ENCODE results near the gene PITRM1. TPM values are rescaled to one million over a fixed set of nuclear protein-coding genes. Genes with fewer than 3 reads are reported as not detected.
"Not testable (repeated sequence)": the region's sequence is repeated elsewhere in the genome, so short reads cannot be mapped to it uniquely, and the experiment has no call there.

Gene PITRM1
- total RNA-seq, 1 donor from 2014 or later, result 84.9 TPM

GRCh38 chr10:3180355-3181025, 7.9 kb upstream of the PITRM1 start:
- Mint-ChIP-seq H3K4me3 (ENCODE audit: unreplicated experiment) (no peak overlapping the region), H3K27ac (ENCODE audit: unreplicated experiment) (no peak overlapping the region), H3K4me1 (ENCODE audit: low read depth) (no peaks in the 10 kb centered on the region), H3K9me3 (ENCODE audit: low read depth) (no peaks in the 10 kb centered on the region), H3K27me3 (ENCODE audit: low read depth) (peaks cover 2% of the 10 kb centered on the region), H3K36me3 (ENCODE audit: low read depth) (no peaks in the 10 kb centered on the region)
- TF ChIP-seq CTCF (IDR thresholded peaks at IDR 0.05), result no peak
- DNase-seq (ENCODE audit: low spot score), result no peak

GRCh38 chr10:3179174-3179573, 6.6 kb upstream of the PITRM1 start:
- no peak overlapping the region for H3K27ac Mint-ChIP-seq (ENCODE audit: unreplicated experiment)
- H3K4me3 Mint-ChIP-seq (ENCODE audit: unreplicated experiment), result no peak overlapping the region
- H3K36me3 Mint-ChIP-seq (ENCODE audit: low read depth), result no peaks in the 10 kb centered on the region

GRCh38 chr10:3178042-3178441, 5.5 kb upstream of the PITRM1 start:
- no peaks in the 10 kb centered on the region for H3K9me3 Mint-ChIP-seq (ENCODE audit: low read depth)
- H3K27me3 Mint-ChIP-seq (ENCODE audit: low read depth), result peaks cover 2% of the 10 kb centered on the region
- no peak for TF ChIP-seq CTCF (IDR thresholded peaks at IDR 0.05)
- peaks cover 1% of the 10 kb centered on the region for H3K4me1 Mint-ChIP-seq (ENCODE audit: low read depth)
- H3K27ac Mint-ChIP-seq (ENCODE audit: unreplicated experiment), result no peak overlapping the region
- no peaks in the 10 kb centered on the region for H3K36me3 Mint-ChIP-seq (ENCODE audit: low read depth)
- no peak for DNase-seq (ENCODE audit: low spot score)
- H3K4me3 Mint-ChIP-seq (ENCODE audit: unreplicated experiment), result no peak overlapping the region

More at GRCh38 chr10:3179174-3179573, 6.6 kb upstream of the PITRM1 start:
- Mint-ChIP-seq H3K27me3 (ENCODE audit: low read depth) (peaks cover 2% of the 10 kb centered on the region), H3K4me1 (ENCODE audit: low read depth) (no peaks in the 10 kb centered on the region), H3K9me3 (ENCODE audit: low read depth) (no peaks in the 10 kb centered on the region)
- no peak for TF ChIP-seq CTCF (IDR thresholded peaks at IDR 0.05)
- DNase-seq (ENCODE audit: low spot score), result no peak

GRCh38 chr10:3173171-3173878, 743 bp upstream of the PITRM1 start:
- no peak for TF ChIP-seq CTCF (IDR thresholded peaks at IDR 0.05)
- peak overlapping the region; percentile 76 for H3K27ac Mint-ChIP-seq (ENCODE audit: unreplicated experiment)
- no peaks in the 10 kb centered on the region for H3K27me3 Mint-ChIP-seq (ENCODE audit: low read depth)
- H3K36me3 Mint-ChIP-seq (ENCODE audit: low read depth), result peaks cover 5% of the 10 kb centered on the region
- H3K4me3 Mint-ChIP-seq (ENCODE audit: unreplicated experiment), result peak overlapping the region; percentile 90
- H3K9me3 Mint-ChIP-seq (ENCODE audit: low read depth), result no peaks in the 10 kb centered on the region
- no peak for DNase-seq (ENCODE audit: low spot score)
- peaks cover 26% of the 10 kb centered on the region for H3K4me1 Mint-ChIP-seq (ENCODE audit: low read depth)

GRCh38 chr10:3172081-3172445, 519 bp downstream of the PITRM1 start:
- no peaks in the 10 kb centered on the region for H3K9me3 Mint-ChIP-seq (ENCODE audit: low read depth)
- TF ChIP-seq CTCF (IDR thresholded peaks at IDR 0.05), result no peak
- H3K27me3 Mint-ChIP-seq (ENCODE audit: low read depth), result no peaks in the 10 kb centered on the region
- peaks cover 9% of the 10 kb centered on the region for H3K36me3 Mint-ChIP-seq (ENCODE audit: low read depth)
- peak overlapping the region; percentile 93 for H3K27ac Mint-ChIP-seq (ENCODE audit: unreplicated experiment)
- H3K4me1 Mint-ChIP-seq (ENCODE audit: low read depth), result peaks cover 26% of the 10 kb centered on the region
- peak overlapping the region; percentile 77 for H3K4me3 Mint-ChIP-seq (ENCODE audit: unreplicated experiment)
- no peak for DNase-seq (ENCODE audit: low spot score)

GRCh38 chr10:3171488-3171887, 1.1 kb downstream of the PITRM1 start:
- peak overlapping the region; percentile 77 for H3K4me3 Mint-ChIP-seq (ENCODE audit: unreplicated experiment)
- H3K9me3 Mint-ChIP-seq (ENCODE audit: low read depth); DNase-seq (ENCODE audit: low spot score); H3K27me3 Mint-ChIP-seq (ENCODE audit: low read depth): not testable (repeated sequence)
- peaks cover 26% of the 10 kb centered on the region for H3K4me1 Mint-ChIP-seq (ENCODE audit: low read depth)
- H3K27ac Mint-ChIP-seq (ENCODE audit: unreplicated experiment), result peak overlapping the region; percentile 93
- H3K36me3 Mint-ChIP-seq (ENCODE audit: low read depth), result peaks cover 13% of the 10 kb centered on the region

Measured in chondrocyte (in vitro differentiated cells).